GM18505 (cell line): ENCODE measurements around the gene STRA8.

Experiments used
- ATAC-seq: cut with Tn5 transposase; IDR thresholded peaks from one replicate; pipeline ENCODE4 v1.9.1; 2021; ENCODE audit not compliant: unreplicated experiment
- POLR2A ChIP-seq: IDR thresholded peaks from 4 replicates; pipeline ENCODE4 v1.6.1; 2011; ENCODE audit warnings: borderline replicate concordance; ENCODE audit not compliant: insufficient read depth, insufficient read length; ENCODE audit errors: extremely low read depth

The STRA8 gene

GRCh38 chr7:135274495-135275268, 41.0 kb downstream of the STRA8 start:
- peak; percentile 53 for ATAC-seq
- no peak for TF ChIP-seq POLR2A

- TF ChIP-seq POLR2A = no peak
- ATAC-seq = no peak
These were observed 42.4 kb downstream of the STRA8 start for GRCh38 chr7:135275971-135276580.

GRCh38 chr7:135277161-135277560, 43.5 kb downstream of the STRA8 start:
- ATAC-seq = no peak
- no peak for TF ChIP-seq POLR2A

- ATAC-seq = peak; percentile 93
- no peak for TF ChIP-seq POLR2A
These were observed 47.8 kb downstream of the STRA8 start for GRCh38 chr7:135281363-135281949.

GRCh38 chr7:135282561-135283254, 49.1 kb downstream of the STRA8 start:
- no peak for ATAC-seq
- no peak for TF ChIP-seq POLR2A

- no peak for TF ChIP-seq POLR2A
These were observed 50.5 kb downstream of the STRA8 start for GRCh38 chr7:135283959-135284638.

GRCh38 chr7:135285547-135286233, 52.1 kb downstream of the STRA8 start:
- no peak for TF ChIP-seq POLR2A
- no peak for ATAC-seq

More at GRCh38 chr7:135283959-135284638, 50.5 kb downstream of the STRA8 start:
- no peak for ATAC-seq

- no peak for TF ChIP-seq POLR2A
- no peak for ATAC-seq
These were observed 53.2 kb downstream of the STRA8 start for GRCh38 chr7:135286876-135287275.

GRCh38 chr7:135290594-135290993, 57.0 kb downstream of the STRA8 start:
- no peak for TF ChIP-seq POLR2A
- no peak for ATAC-seq

GRCh38 chr7:135291809-135292253, 58.2 kb downstream of the STRA8 start:
- no peak for TF ChIP-seq POLR2A
- no peak for ATAC-seq

- no peak for TF ChIP-seq POLR2A
- no peak for ATAC-seq
These were observed 65.6 kb downstream of the STRA8 start for GRCh38 chr7:135299235-135299634.
